Measurements from ENCODE around the gene SEC62. TPM values are rescaled to one million over a fixed set of nuclear protein-coding genes. Genes with fewer than 3 reads are reported as not detected.

Gene SEC62
- total RNA-seq, 1 experiment from 2014 or later: 58.5 TPM

- no TSS peak for BruUV-seq (replicated peaks)
- CTCF ChIA-PET: no interaction called here
- intact Hi-C loops (cut with micrococcal nuclease): no loop called here
- Mint-ChIP-seq H3K27me3 (ENCODE audit: insufficient read depth, unreplicated experiment) (no peaks in the 10 kb centered on the region), H3K4me3 (ENCODE audit: unreplicated experiment) (no peak overlapping the region), H3K9me3 (ENCODE audit: unreplicated experiment) (no peaks in the 10 kb centered on the region), H3K4me1 (ENCODE audit: insufficient read depth, unreplicated experiment) (no peaks in the 10 kb centered on the region), H3K36me3 (ENCODE audit: insufficient read depth, unreplicated experiment) (peaks cover 6% of the 10 kb centered on the region), H3K27ac (ENCODE audit: low read depth, unreplicated experiment) (no peak overlapping the region)
- no peak for DNase-seq (ENCODE audit: unreplicated experiment)
- POLR2A ChIA-PET: no interaction called here
- TF ChIP-seq CTCF (IDR thresholded peaks at IDR 0.05; ENCODE audit: unreplicated experiment): no peak
Observed at GRCh38 chr3:170044795-170045244, 78.2 kb downstream of the SEC62 start.

GRCh38 chr3:170046269-170047132 is 79.9 kb downstream of the SEC62 start:
- no peak overlapping the region for H3K27ac Mint-ChIP-seq (ENCODE audit: low read depth, unreplicated experiment)
- no peaks in the 10 kb centered on the region for H3K9me3 Mint-ChIP-seq (ENCODE audit: unreplicated experiment)
- DNase-seq (ENCODE audit: unreplicated experiment): no peak
- BruUV-seq (replicated peaks): no TSS peak
- intact Hi-C loops (cut with micrococcal nuclease): no loop called here
- H3K36me3 Mint-ChIP-seq (ENCODE audit: insufficient read depth, unreplicated experiment): peaks cover 6% of the 10 kb centered on the region
- POLR2A ChIA-PET: no interaction called here
- TF ChIP-seq CTCF (IDR thresholded peaks at IDR 0.05; ENCODE audit: unreplicated experiment): no peak
- CTCF ChIA-PET: interaction anchor here (0.5 to 1.7 kb wide), 4 partner anchors 8 to 792 kb away, joined by 3 to 5 read pairs (median 3); partner anchors contain the start of gene GPR160
- no peak overlapping the region for H3K4me3 Mint-ChIP-seq (ENCODE audit: unreplicated experiment)
- no peaks in the 10 kb centered on the region for H3K4me1 Mint-ChIP-seq (ENCODE audit: insufficient read depth, unreplicated experiment)
- no peaks in the 10 kb centered on the region for H3K27me3 Mint-ChIP-seq (ENCODE audit: insufficient read depth, unreplicated experiment)

GRCh38 chr3:170047133-170047404 is 80.5 kb downstream of the SEC62 start:
- no peak for TF ChIP-seq CTCF (IDR thresholded peaks at IDR 0.05; ENCODE audit: unreplicated experiment)
- Mint-ChIP-seq H3K27ac (ENCODE audit: low read depth, unreplicated experiment) (no peak overlapping the region), H3K36me3 (ENCODE audit: insufficient read depth, unreplicated experiment) (peaks cover 6% of the 10 kb centered on the region), H3K4me3 (ENCODE audit: unreplicated experiment) (no peak overlapping the region), H3K9me3 (ENCODE audit: unreplicated experiment) (no peaks in the 10 kb centered on the region), H3K4me1 (ENCODE audit: insufficient read depth, unreplicated experiment) (no peaks in the 10 kb centered on the region), H3K27me3 (ENCODE audit: insufficient read depth, unreplicated experiment) (no peaks in the 10 kb centered on the region)
- ChIA-PET POLR2A (no interaction called here), CTCF (interaction anchor here (0.6 to 1.7 kb wide), 2 partner anchors 10 to 261 kb away, joined by 3 to 5 read pairs; partner anchors contain the start of gene GPR160)
- no peak for DNase-seq (ENCODE audit: unreplicated experiment)
- no TSS peak for BruUV-seq (replicated peaks)
- intact Hi-C loops (cut with micrococcal nuclease): no loop called here

Other genes with a start within 250 kb of the SEC62 start
- 2.9 and 7.9 TPM in 2 replicates for gene TERC, start 201.7 kb upstream of the SEC62 start, total RNA-seq (2022)
- gene ACTRT3, start 197.2 kb upstream of the SEC62 start, total RNA-seq (2022): 0.93 and 1.0 TPM in 2 replicates
- gene MYNN, start 193.4 kb upstream of the SEC62 start, total RNA-seq (2022): 18.0 and 20.4 TPM in 2 replicates
- gene LRRIQ4, start 153.9 kb upstream of the SEC62 start, total RNA-seq (2022): not detected in 2 replicates
- not detected in 2 replicates for gene LRRC34, start 153.9 kb upstream of the SEC62 start, total RNA-seq (2022)
- gene LRRC31, start 96.9 kb upstream of the SEC62 start, total RNA-seq (2022): not detected in 2 replicates
- not detected in 2 replicates for gene SAMD7, start 55.2 kb upstream of the SEC62 start, total RNA-seq (2022)
- 1.8 and 2.6 TPM in 2 replicates for gene GPR160, start 71.2 kb downstream of the SEC62 start, total RNA-seq (2022)
- gene PHC3, start 214.9 kb downstream of the SEC62 start, total RNA-seq (2022): 54.3 and 65.3 TPM in 2 replicates

Measured in MCF 10A (cell line).